HG03342 (cell line): Measurements from ENCODE around the gene DUSP18.
"Not testable (repeated sequence)": the region's sequence is repeated elsewhere in the genome, so short reads cannot be mapped to it uniquely, and the experiment has no call there.

Experiments used
- ATAC-seq: cut with Tn5 transposase; IDR thresholded peaks from one replicate; pipeline ENCODE4 v1.9.1; 2021; ENCODE audit warnings: mild to moderate bottlenecking, moderate library complexity; ENCODE audit not compliant: unreplicated experiment

Gene DUSP18

DNA sequence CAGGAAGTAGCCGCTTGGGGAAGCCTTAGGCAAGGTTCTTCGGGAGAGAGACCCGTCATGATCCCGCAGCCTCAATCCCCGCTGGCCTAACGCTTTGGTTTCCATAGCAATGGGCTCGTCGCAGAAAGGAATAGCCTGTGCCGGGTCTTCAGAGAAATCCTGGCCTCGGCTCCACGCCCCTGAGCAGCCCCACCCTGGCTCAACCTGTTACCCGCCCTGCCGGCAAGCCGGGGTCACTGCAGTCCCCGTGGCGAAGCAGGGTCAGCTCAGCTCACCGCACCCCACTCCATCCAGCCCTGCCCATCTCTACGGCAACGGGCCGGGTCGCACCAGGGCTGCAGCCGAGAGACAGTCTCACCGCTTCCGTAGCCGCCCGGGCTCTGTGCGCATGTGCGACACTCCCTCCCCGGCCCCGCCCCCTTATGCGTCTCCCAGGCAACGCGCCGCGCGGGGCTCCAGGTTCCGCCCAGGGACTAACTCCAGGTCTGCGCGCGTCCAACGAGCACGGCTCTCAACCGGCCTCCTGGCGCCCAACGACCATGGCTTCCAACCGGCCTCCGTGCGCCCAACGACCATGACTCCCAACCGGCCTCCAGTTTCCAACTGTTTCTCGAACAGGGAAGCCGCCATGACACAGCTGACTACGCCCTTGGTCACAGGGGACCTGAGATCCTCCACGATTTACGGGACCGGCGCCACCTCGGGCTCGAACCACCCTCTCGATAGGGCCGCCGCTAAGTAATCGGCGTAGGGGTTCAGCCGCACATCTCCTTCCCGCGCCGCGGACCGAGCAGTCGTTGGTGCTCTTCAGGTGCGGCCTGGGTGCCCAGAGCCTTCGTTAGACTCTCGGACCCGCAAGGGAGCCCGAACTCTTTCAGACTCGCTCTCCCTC lies at the start of gene DUSP18:
Gene DUSP18 (minus strand): TSS at position 382 of the 892 bp plus-strand sequence. CDS start 3,872 bp downstream, outside the sequence.
- ATAC-seq = peak; percentile 84

GRCh38 chr22:30714062-30714461 lies 46.4 kb upstream of the DUSP18 start:
- ATAC-seq = no peak

DNA sequence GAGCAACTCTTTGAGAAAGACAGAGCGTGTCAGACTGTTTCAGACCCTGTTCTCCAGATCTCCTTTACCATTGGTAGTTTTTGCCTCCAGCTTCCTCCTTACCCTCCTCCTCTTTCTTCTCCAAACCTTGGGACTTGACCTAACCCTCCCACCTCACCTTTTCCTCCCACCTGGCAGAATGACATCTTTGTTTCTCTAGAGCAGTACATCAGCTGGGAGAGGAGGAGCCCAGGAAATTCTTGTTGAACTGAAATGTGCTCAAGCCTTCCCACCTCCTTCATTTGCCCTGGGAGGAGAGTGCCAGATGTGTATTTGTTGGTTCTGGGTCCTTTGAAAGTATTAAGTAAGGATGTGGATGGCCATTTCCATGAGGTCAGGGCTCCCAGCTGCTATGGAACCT lies 44.4 kb upstream of the DUSP18 start:
- no peak for ATAC-seq

GRCh38 chr22:30709980-30710379 lies 42.3 kb upstream of the DUSP18 start:
- not testable (repeated sequence) for ATAC-seq

GRCh38 chr22:30705710-30706651 lies 38.3 kb upstream of the DUSP18 start:
- ATAC-seq = peak; percentile 63

GRCh38 chr22:30704978-30705377 lies 37.3 kb upstream of the DUSP18 start:
- ATAC-seq = no peak

DNA sequence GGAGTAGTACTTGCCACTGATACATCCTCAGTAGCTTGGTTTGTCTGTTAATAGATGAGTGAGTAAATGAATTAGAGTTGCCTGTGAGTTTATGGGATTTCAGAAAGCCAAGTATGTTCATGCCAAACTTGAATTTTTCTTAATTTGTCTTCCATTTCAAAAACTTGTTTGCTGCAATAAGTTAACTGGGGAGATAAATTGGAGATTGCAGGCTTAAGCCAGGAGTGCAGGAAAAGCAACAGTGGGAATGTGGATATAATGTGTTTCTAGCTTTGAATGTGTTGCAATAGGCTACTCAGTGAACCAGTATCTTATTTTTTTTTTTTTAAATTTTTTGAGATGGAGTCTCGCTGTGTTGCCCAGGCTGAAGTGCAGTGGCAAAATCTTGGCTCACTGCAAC lies 35.2 kb upstream of the DUSP18 start:
- ATAC-seq = no peak

- no peak for ATAC-seq
Observed at GRCh38 chr22:30701872-30702271, 34.2 kb upstream of the DUSP18 start.

GRCh38 chr22:30697975-30698374 lies 30.3 kb upstream of the DUSP18 start:
- no peak for ATAC-seq

GRCh38 chr22:30695871-30696655 lies 28.4 kb upstream of the DUSP18 start:
- ATAC-seq = no peak

DNA sequence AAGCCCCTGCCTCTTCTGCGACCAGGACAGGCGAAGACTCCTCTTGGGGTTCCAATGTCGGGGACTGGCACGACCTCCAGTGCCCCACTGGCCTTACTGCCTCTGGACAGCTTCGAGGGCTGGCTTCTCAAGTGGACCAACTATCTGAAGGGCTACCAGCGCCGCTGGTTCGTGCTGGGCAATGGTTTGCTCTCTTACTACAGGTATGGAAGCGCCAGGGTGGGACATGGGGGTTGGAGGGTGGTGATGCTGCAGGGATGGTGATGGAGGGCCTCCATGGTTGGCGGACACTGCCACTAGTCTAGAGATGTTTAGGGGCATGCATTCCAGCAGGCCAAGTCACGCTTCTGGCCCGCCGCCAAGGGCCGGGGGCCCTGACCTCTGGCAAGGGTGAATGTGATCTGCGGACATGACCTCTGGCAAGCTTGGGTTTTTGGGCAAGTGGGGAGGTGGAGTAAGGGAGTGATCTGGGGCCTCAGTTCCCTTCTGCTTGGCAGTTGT lies 27.7 kb upstream of the DUSP18 start:
- ATAC-seq = no peak

- ATAC-seq = no peak
Observed at GRCh38 chr22:30694640-30695350, 27.1 kb upstream of the DUSP18 start, which contains the start of gene OSBP2. Gene OSBP2 (plus strand): TSS chr22:30694874. CDS start chr22:30694910, 36 bp downstream.

GRCh38 chr22:30694171-30694639 lies 26.5 kb upstream of the DUSP18 start:
- no peak for ATAC-seq

GRCh38 chr22:30691204-30691603 lies 23.5 kb upstream of the DUSP18 start:
- no peak for ATAC-seq

GRCh38 chr22:30689622-30690021 lies 21.9 kb upstream of the DUSP18 start:
- no peak for ATAC-seq

DNA sequence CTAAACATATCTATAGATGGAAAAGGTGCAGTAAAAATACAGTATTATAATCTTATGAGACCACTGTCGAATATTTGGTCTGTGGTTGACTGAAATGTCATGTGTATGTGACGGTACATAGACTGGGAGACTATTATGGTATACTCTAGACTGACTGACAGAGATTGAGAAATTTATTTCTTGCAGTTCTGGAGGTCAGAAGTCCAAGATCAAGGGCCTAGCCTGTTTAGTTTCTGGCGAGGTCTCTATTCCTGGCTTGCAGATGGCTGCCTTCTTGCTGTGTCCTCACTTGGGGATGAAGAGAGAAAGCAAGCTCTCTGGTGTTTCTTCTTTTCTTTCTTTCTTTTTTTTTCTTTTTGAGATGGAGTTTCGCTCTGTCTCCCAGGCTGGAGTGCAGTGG lies 19.7 kb upstream of the DUSP18 start:
- no peak for ATAC-seq

DNA sequence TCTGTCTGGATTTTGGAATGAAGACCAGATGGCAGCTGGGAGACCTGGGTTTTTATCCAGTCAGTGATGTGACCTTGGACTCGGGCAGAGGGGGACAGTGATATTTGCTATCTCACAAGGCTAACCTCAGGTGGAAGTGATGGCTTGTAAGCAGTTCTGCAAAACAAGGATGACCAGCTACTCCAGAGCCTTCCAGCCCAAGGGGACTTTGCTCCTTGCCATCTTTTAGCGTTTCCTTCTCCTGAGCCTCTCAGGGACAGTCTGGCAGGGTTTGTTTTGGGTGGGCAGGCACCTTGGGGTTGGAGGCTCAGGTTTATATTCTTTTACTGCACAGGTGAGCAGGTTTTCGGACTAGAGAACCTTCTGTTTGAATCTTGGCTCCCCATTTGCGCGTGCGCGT lies 17.5 kb upstream of the DUSP18 start:
- ATAC-seq = no peak

- ATAC-seq = no peak
Observed at GRCh38 chr22:30681831-30682230, 14.2 kb upstream of the DUSP18 start.

GRCh38 chr22:30680991-30681770 lies 13.5 kb upstream of the DUSP18 start:
- ATAC-seq = no peak
